Measurements from ENCODE around the gene HUWE1.

The HUWE1 gene

GRCh38 chrX:53714580-53715345, 28.2 kb upstream of the HUWE1 start:
- TF ChIP-seq CTCF (IDR thresholded peaks at IDR 0.05; ENCODE audit: insufficient read depth, low read length, missing control alignments): no peak
- ChIA-PET CTCF (no interaction called here), POLR2A (interaction anchor here (1.1 kb wide), 1 partner anchor 30 kb away, joined by 3 read pairs; no protein-coding TSS in a partner anchor)
- no peak overlapping the region for H3K4me3 ChIP-seq (ENCODE audit: low read depth, low read length)
- no peak for DNase-seq (ENCODE audit: low read depth, low spot score)

- TF ChIP-seq CTCF (IDR thresholded peaks at IDR 0.05; ENCODE audit: insufficient read depth, low read length, missing control alignments): no peak
- H3K4me3 ChIP-seq (ENCODE audit: low read depth, low read length): no peak overlapping the region
- ChIA-PET POLR2A (no interaction called here), CTCF (no interaction called here)
- no peak for DNase-seq (ENCODE audit: low read depth, low spot score)
Measured at GRCh38 chrX:53713987-53714579, 27.6 kb upstream of the HUWE1 start.

- no peak for DNase-seq (ENCODE audit: low read depth, low spot score)
- CTCF ChIA-PET: no interaction called here
- H3K4me3 ChIP-seq (ENCODE audit: low read depth, low read length): no peak overlapping the region
- TF ChIP-seq CTCF (IDR thresholded peaks at IDR 0.05; ENCODE audit: insufficient read depth, low read length, missing control alignments): no peak
- POLR2A ChIA-PET: no interaction called here
Measured at GRCh38 chrX:53711436-53711835, 24.9 kb upstream of the HUWE1 start.

GRCh38 chrX:53704854-53705253, 18.3 kb upstream of the HUWE1 start:
- ChIA-PET POLR2A (no interaction called here), CTCF (no interaction called here)
- no peak for TF ChIP-seq CTCF (IDR thresholded peaks at IDR 0.05; ENCODE audit: insufficient read depth, low read length, missing control alignments)
- H3K4me3 ChIP-seq (ENCODE audit: low read depth, low read length): no peak overlapping the region
- DNase-seq (ENCODE audit: low read depth, low spot score): no peak

- H3K4me3 ChIP-seq (ENCODE audit: low read depth, low read length): no peak overlapping the region
- ChIA-PET CTCF (no interaction called here), POLR2A (no interaction called here)
- TF ChIP-seq CTCF (IDR thresholded peaks at IDR 0.05; ENCODE audit: insufficient read depth, low read length, missing control alignments): no peak
- DNase-seq (ENCODE audit: low read depth, low spot score): no peak
Measured at GRCh38 chrX:53704294-53704693, 17.8 kb upstream of the HUWE1 start.

- no peak overlapping the region for H3K4me3 ChIP-seq (ENCODE audit: low read depth, low read length)
- ChIA-PET POLR2A (no interaction called here), CTCF (no interaction called here)
- TF ChIP-seq CTCF (IDR thresholded peaks at IDR 0.05; ENCODE audit: insufficient read depth, low read length, missing control alignments): no peak
- no peak for DNase-seq (ENCODE audit: low read depth, low spot score)
Measured at GRCh38 chrX:53695946-53696549, 9.5 kb upstream of the HUWE1 start.

Measured in AG04449 (cell line).